Stimulated activated CD8-positive, alpha-beta memory T cell treated with anti-CD3 and anti-CD28 coated beads, Interleukin-15, amount 100 ng/mL, for 1 hour (primary cell): Measurements from ENCODE around the gene PRMT3.
"Not testable (repeated sequence)": the region's sequence is repeated elsewhere in the genome, so short reads cannot be mapped to it uniquely, and the experiment has no call there.

Experiments used
- DNase-seq: peaks from one replicate; pipeline ENCODE4 v3.0.0-alpha.2; 2020; ENCODE audit warnings: low read depth

Gene PRMT3

GRCh38 chr11:20518323-20518834 is 130.9 kb downstream of the PRMT3 start:
- no peak for DNase-seq

- DNase-seq, result no peak
Observed at GRCh38 chr11:20522536-20522935, 135.0 kb downstream of the PRMT3 start.

- DNase-seq, result no peak
Observed at GRCh38 chr11:20529757-20530156, 142.2 kb downstream of the PRMT3 start.

GRCh38 chr11:20530942-20531703 is 143.6 kb downstream of the PRMT3 start:
- DNase-seq, result no peak

GRCh38 chr11:20535271-20535881 is 147.9 kb downstream of the PRMT3 start:
- no peak for DNase-seq

- DNase-seq, result no peak
Observed at GRCh38 chr11:20536365-20536764, 148.8 kb downstream of the PRMT3 start.

- DNase-seq, result no peak
Observed at GRCh38 chr11:20536784-20537183, 149.3 kb downstream of the PRMT3 start.

- DNase-seq, result no peak
Observed at GRCh38 chr11:20541503-20541902, 154.0 kb downstream of the PRMT3 start.

GRCh38 chr11:20544603-20545237 is 157.2 kb downstream of the PRMT3 start:
- DNase-seq, result no peak

GRCh38 chr11:20547411-20547810 is 159.9 kb downstream of the PRMT3 start:
- DNase-seq, result no peak

- DNase-seq, result no peak
Observed at GRCh38 chr11:20551096-20551495, 163.6 kb downstream of the PRMT3 start.

GRCh38 chr11:20555783-20556182 is 168.3 kb downstream of the PRMT3 start:
- DNase-seq, result no peak

GRCh38 chr11:20556396-20556795 is 168.9 kb downstream of the PRMT3 start:
- not testable (repeated sequence) for DNase-seq

GRCh38 chr11:20558741-20559140 is 171.2 kb downstream of the PRMT3 start:
- DNase-seq, result no peak
